Thyroid gland (tissue), 4 donors: Measurements from ENCODE around the gene COX8C. TPM values are rescaled to one million over a fixed set of nuclear protein-coding genes. Genes with fewer than 3 reads are reported as not detected.

Experiments used
- DNase-seq, 2 donors: peaks; one replicate each; pipeline ENCODE4 v3.0.0-alpha.2; 2019
- H3K27ac ChIP-seq, 3 donors: fragments of 200-600 bp; sonication (generic); 1 replicate in 2 of 3; 2 replicates in 1 of 3; pipeline ENCODE4 v1.5.1; 2016 to 2019; ENCODE audit warnings: mild to moderate bottlenecking in 1 of 3, moderate library complexity in 1 of 3
- H3K27me3 ChIP-seq: fragments of 200-600 bp; sonication (generic); one replicate; pipeline ENCODE4 v1.5.1; 2019
- H3K36me3 ChIP-seq, 2 donors: fragments of 200-600 bp; sonication (generic); one replicate each; pipeline ENCODE4 v1.5.1; 2016 to 2019
- H3K4me1 ChIP-seq, 2 donors: fragments of 200-600 bp; sonication (generic); one replicate each; pipeline ENCODE4 v1.5.1; 2017 to 2019
- H3K4me3 ChIP-seq, 3 donors: fragments of 200-600 bp; sonication (generic); replicated peaks in 1 of 3; 1 replicate in 2 of 3; 2 replicates in 1 of 3; pipeline ENCODE4 v1.5.1; 2016; ENCODE audit warnings: mild to moderate bottlenecking in 1 of 3
- H3K9me3 ChIP-seq: fragments of 200-600 bp; sonication (generic); one replicate; pipeline ENCODE4 v1.5.1; 2017
- CTCF ChIP-seq, 6 experiments: fragments of 200-600 bp in 3 of 6; fragments of 450-650 bp in 3 of 6; sonication (generic) in 3 of 6; IDR thresholded peaks; one replicate each; pipeline ENCODE4 v1.5.1; 2016 to 2019; ENCODE audit warnings: antibody characterized with exemption in 6 of 6, mild to moderate bottlenecking in 2 of 6, inconsistent platforms in 1 of 6, moderate library complexity in 1 of 6
- POLR2A ChIP-seq, 2 donors: fragments of 450-650 bp; IDR thresholded peaks; one replicate each; pipeline ENCODE4 v1.6.1; 2017; ENCODE audit warnings: antibody characterized with exemption in 2 of 2, mild to moderate bottlenecking in 2 of 2, moderate library complexity in 1 of 2
- WGBS, 2 donors: methylation state at CpG; one replicate each; pipeline ENCODE4 v1.1.5; 2017; 5-methylcytosine and 5-hydroxymethylcytosine counted together
- intact Hi-C: fragments of 100-400 bp; cut with DNase I; formaldehyde crosslinking; loops from one replicate; pipeline ENCODE4 v1.15.1; 2023
- total RNA-seq, 4 donors: library from RNA; depleted of rRNA; stranded (reverse); fragments of >200 nt; gene quantifications; one replicate each; pipeline ENCODE4 v1.2.3, GENCODE V29; 2016

Gene COX8C
- total RNA-seq, 4 donors from 2014 or later = not detected

- TF ChIP-seq POLR2A (IDR thresholded peaks at IDR 0.05) = no peak
- TF ChIP-seq CTCF (IDR thresholded peaks at IDR 0.05) = no peak
- no peaks in the 10 kb centered on the region for H3K27me3 ChIP-seq
- DNase-seq = no peak
- intact Hi-C loops = no loop called here
- H3K27ac ChIP-seq = no peak overlapping the region
- H3K9me3 ChIP-seq = no peaks in the 10 kb centered on the region
- H3K36me3 ChIP-seq = no peaks in the 10 kb centered on the region
- H3K4me3 ChIP-seq = no peak overlapping the region
- H3K4me1 ChIP-seq = peaks cover 0 to 6% of the 10 kb centered on the region in 2 donors
- 99 to 100% methylated on average over 4 of the region's 4 CpGs for WGBS, 2 donors
Measured at GRCh38 chr14:93337143-93337753, 9.7 kb upstream of the COX8C start.

- Histone ChIP-seq H3K27me3 (no peaks in the 10 kb centered on the region), H3K4me1 (peaks cover 0 to 6% of the 10 kb centered on the region in 2 donors), H3K9me3 (no peaks in the 10 kb centered on the region), H3K4me3 (no peak overlapping the region), H3K27ac (no peak overlapping the region), H3K36me3 (no peaks in the 10 kb centered on the region)
- no peak for TF ChIP-seq POLR2A (IDR thresholded peaks at IDR 0.05)
- no peak for TF ChIP-seq CTCF (IDR thresholded peaks at IDR 0.05)
- intact Hi-C loops = no loop called here
- DNase-seq = no peak
- 100% methylated on average over 2 to 6 of the region's 7 CpGs for WGBS, 2 donors
Measured at GRCh38 chr14:93337884-93338283, 9.1 kb upstream of the COX8C start.

GRCh38 chr14:93343266-93343665, 3.7 kb upstream of the COX8C start:
- H3K4me1 ChIP-seq = no peaks in the 10 kb centered on the region
- H3K4me3 ChIP-seq = no peak overlapping the region
- intact Hi-C loops = no loop called here
- H3K27me3 ChIP-seq = no peaks in the 10 kb centered on the region
- no peaks in the 10 kb centered on the region for H3K36me3 ChIP-seq
- H3K27ac ChIP-seq = no peak overlapping the region
- WGBS, 2 donors = 75 to 83% methylated on average over 1 of the region's 1 CpG
- no peaks in the 10 kb centered on the region for H3K9me3 ChIP-seq
- no peak for DNase-seq
- TF ChIP-seq POLR2A (IDR thresholded peaks at IDR 0.05) (no peak), CTCF (IDR thresholded peaks at IDR 0.05) (no peak)

- 61 to 64% methylated on average over 2 of the region's 2 CpGs for WGBS, 2 donors
- Histone ChIP-seq H3K4me3 (no peak overlapping the region), H3K27me3 (no peaks in the 10 kb centered on the region), H3K9me3 (no peaks in the 10 kb centered on the region), H3K4me1 (no peaks in the 10 kb centered on the region), H3K36me3 (no peaks in the 10 kb centered on the region), H3K27ac (no peak overlapping the region)
- DNase-seq = no peak
- intact Hi-C loops = no loop called here
- TF ChIP-seq POLR2A (IDR thresholded peaks at IDR 0.05) = no peak
- TF ChIP-seq CTCF (IDR thresholded peaks at IDR 0.05) = no peak
Measured at GRCh38 chr14:93343797-93344196, 3.2 kb upstream of the COX8C start.

GRCh38 chr14:93347850-93348249, 868 bp downstream of the COX8C start:
- Histone ChIP-seq H3K9me3 (no peaks in the 10 kb centered on the region), H3K36me3 (no peaks in the 10 kb centered on the region), H3K27me3 (no peaks in the 10 kb centered on the region), H3K27ac (no peak overlapping the region), H3K4me1 (no peaks in the 10 kb centered on the region), H3K4me3 (no peak overlapping the region)
- no peak for DNase-seq
- intact Hi-C loops = no loop called here
- no peak for TF ChIP-seq POLR2A (IDR thresholded peaks at IDR 0.05)
- no peak for TF ChIP-seq CTCF (IDR thresholded peaks at IDR 0.05)
- WGBS, 2 donors = 89 to 90% methylated on average over 8 of the region's 8 CpGs
